ENCODE measurements around the gene TLE5. TPM values are rescaled to one million over a fixed set of nuclear protein-coding genes. Genes with fewer than 3 reads are reported as not detected.

Gene TLE5
- total and polyA plus RNA-seq, 9 of the 15 experiments (the other 6 are each of a cell fraction or from before 2014, with no cell fraction given): 2.0 to 347 (median 235) TPM

DNA sequence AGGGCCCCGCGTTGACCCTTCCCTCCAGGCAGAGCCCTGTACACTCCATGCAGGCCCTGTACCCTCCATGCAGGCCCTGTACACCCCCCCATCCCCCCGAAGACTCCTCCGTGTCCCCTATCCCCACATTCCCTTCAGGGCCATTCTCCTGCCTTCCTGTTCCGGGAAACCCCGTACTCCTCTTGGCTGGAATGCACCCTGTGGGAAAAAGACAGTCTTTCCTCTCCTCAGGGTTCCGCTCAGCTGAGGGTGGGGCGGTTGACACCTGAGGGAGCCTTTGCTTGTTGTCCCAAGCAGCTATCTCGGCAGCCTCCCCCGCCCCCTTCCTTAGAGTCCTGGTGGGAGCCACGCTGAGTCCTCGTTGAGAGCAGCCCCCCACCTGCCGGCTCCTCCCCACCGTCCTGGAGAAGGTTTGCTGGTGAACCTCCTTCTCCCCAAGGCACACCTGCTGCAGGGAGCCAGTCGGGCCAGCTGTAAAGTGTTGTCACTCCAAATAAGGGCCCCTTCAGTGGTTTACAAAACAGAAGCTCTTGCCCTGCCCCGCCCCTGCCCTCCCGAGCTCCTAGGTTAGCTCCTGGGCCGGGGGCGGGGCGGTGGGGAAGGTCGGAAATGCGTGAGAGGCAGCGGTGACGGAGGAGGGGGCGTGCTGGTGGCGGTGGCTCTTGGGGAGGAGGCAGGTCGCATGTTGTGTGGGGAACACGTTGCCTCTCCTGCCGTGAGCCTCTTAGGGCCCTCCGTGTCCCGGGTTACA, 33.3 kb upstream of the TLE5 start:
- in situ Hi-C loops (cut with MboI): no loop called here
- ATAC-seq: peak; percentile 23
- H3K9me3 ChIP-seq (replicated peaks; ENCODE audit: control insufficient read depth, insufficient read depth, low read depth, low read length): no peaks in the 10 kb centered on the region
- ChIA-PET CTCF (ENCODE audit: low intra/inter-chr PET ratio) (no interaction called here), POLR2A (interaction anchor here (0.6 to 1.1 kb wide), 3 partner anchors 10 to 56 kb away, joined by 3 read pairs; no protein-coding TSS in a partner anchor)
- peak overlapping the region; percentile 63 for H3K4me3 ChIP-seq
- no TSS peak for BruUV-seq (replicated peaks)
- H3K79me2 ChIP-seq (ENCODE audit: control insufficient read depth, insufficient read depth, low read length): peaks cover 62% of the 10 kb centered on the region
- peaks cover 3% of the 10 kb centered on the region; the same call in 1 of the 3 replicates for H3K36me3 ChIP-seq (ENCODE audit: control insufficient read depth, insufficient read depth, low read length)
- no peak overlapping the region; the same call in 2 of the 3 replicates for H3K27ac ChIP-seq (ENCODE audit: extremely low read depth, low read depth, low read length)
- H3K9ac ChIP-seq (ENCODE audit: insufficient read depth in 1 of 2, low read depth in 2 of 2, low read length in 2 of 2): peak overlapping the region; percentile 72 to 99; a peak in 3 of 4 replicates
- peaks cover 3% of the 10 kb centered on the region for H3K9me1 ChIP-seq (ENCODE audit: control insufficient read depth, insufficient read depth, low read length)
- H3K27me3 ChIP-seq (ENCODE audit: control insufficient read depth in 2 of 2, insufficient read depth in 2 of 2, low read length in 2 of 2): no peaks in the 10 kb centered on the region
- no peak overlapping the region for H2AFZ ChIP-seq (ENCODE audit: low read depth, low read length)
- intact Hi-C loops (cut with micrococcal nuclease): no loop called here
- H3K4me2 ChIP-seq (ENCODE audit: insufficient read depth, low read length): peak overlapping the region; percentile 73
- H4K20me1 ChIP-seq (replicated peaks; ENCODE audit: control insufficient read depth, insufficient read depth, low read length): peaks cover 55% of the 10 kb centered on the region
- peak in 2 of 4 experiments; percentile 40 to 68 for DNase-seq (ENCODE audit: extremely low read depth in 1 of 4, low spot score in 3 of 4)
- peaks cover 17 to 68% of the 10 kb centered on the region in 2 experiments; a peak in 4 of 5 replicates for H3K4me1 ChIP-seq (replicated peaks in 1 of 2; ENCODE audit: control insufficient read depth in 2 of 2, insufficient read depth in 2 of 2, low read length in 2 of 2)
- WGBS (ENCODE audit: insufficient coverage, low coverage, missing lambda C conversion rate): 14% methylated on average over 14 of the region's 31 CpGs
- peak; percentile 61 for FAIRE-seq
- TF ChIP-seq NR2C2 (CRISPR knock-in tag; IDR thresholded peaks at IDR 0.05): no peak
- no peak for TF ChIP-seq NR2C2 (tag; IDR thresholded peaks at IDR 0.05)
- TF ChIP-seq SAP30 (IDR thresholded peaks at IDR 0.05; ENCODE audit: borderline replicate concordance, insufficient read depth, low read depth, low read length, poor library complexity, severe bottlenecking): peak; percentile 11
- TF ChIP-seq, protein P1, sequence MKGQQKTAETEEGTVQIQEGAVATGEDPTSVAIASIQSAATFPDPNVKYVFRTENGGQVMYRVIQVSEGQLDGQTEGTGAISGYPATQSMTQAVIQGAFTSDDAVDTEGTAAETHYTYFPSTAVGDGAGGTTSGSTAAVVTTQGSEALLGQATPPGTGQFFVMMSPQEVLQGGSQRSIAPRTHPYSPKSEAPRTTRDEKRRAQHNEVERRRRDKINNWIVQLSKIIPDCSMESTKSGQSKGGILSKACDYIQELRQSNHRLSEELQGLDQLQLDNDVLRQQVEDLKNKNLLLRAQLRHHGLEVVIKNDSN (CRISPR knock-in tag; IDR thresholded peaks at IDR 0.05): no peak
- TF ChIP-seq, protein P2, sequence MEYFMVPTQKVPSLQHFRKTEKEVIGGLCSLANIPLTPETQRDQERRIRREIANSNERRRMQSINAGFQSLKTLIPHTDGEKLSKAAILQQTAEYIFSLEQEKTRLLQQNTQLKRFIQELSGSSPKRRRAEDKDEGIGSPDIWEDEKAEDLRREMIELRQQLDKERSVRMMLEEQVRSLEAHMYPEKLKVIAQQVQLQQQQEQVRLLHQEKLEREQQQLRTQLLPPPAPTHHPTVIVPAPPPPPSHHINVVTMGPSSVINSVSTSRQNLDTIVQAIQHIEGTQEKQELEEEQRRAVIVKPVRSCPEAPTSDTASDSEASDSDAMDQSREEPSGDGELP (CRISPR knock-in tag; IDR thresholded peaks at IDR 0.05; ENCODE audit: borderline replicate concordance): peak; percentile 50; the same call in 1 of the 2 replicates
- peak; percentile 72 for TF ChIP-seq EGR1 (conservative IDR thresholded peaks at IDR 0.05)
- peak in 1 of 2 experiments; percentile 59; a peak in 1 of 4 replicates for TF ChIP-seq SIN3A (IDR thresholded peaks at IDR 0.05; ENCODE audit: borderline replicate concordance in 2 of 2, control insufficient read depth in 1 of 2, low read depth in 2 of 2, low read length in 2 of 2)
- TF ChIP-seq, protein P3, sequence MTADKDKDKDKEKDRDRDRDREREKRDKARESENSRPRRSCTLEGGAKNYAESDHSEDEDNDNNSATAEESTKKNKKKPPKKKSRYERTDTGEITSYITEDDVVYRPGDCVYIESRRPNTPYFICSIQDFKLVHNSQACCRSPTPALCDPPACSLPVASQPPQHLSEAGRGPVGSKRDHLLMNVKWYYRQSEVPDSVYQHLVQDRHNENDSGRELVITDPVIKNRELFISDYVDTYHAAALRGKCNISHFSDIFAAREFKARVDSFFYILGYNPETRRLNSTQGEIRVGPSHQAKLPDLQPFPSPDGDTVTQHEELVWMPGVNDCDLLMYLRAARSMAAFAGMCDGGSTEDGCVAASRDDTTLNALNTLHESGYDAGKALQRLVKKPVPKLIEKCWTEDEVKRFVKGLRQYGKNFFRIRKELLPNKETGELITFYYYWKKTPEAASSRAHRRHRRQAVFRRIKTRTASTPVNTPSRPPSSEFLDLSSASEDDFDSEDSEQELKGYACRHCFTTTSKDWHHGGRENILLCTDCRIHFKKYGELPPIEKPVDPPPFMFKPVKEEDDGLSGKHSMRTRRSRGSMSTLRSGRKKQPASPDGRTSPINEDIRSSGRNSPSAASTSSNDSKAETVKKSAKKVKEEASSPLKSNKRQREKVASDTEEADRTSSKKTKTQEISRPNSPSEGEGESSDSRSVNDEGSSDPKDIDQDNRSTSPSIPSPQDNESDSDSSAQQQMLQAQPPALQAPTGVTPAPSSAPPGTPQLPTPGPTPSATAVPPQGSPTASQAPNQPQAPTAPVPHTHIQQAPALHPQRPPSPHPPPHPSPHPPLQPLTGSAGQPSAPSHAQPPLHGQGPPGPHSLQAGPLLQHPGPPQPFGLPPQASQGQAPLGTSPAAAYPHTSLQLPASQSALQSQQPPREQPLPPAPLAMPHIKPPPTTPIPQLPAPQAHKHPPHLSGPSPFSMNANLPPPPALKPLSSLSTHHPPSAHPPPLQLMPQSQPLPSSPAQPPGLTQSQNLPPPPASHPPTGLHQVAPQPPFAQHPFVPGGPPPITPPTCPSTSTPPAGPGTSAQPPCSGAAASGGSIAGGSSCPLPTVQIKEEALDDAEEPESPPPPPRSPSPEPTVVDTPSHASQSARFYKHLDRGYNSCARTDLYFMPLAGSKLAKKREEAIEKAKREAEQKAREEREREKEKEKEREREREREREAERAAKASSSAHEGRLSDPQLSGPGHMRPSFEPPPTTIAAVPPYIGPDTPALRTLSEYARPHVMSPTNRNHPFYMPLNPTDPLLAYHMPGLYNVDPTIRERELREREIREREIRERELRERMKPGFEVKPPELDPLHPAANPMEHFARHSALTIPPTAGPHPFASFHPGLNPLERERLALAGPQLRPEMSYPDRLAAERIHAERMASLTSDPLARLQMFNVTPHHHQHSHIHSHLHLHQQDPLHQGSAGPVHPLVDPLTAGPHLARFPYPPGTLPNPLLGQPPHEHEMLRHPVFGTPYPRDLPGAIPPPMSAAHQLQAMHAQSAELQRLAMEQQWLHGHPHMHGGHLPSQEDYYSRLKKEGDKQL (CRISPR knock-in tag; IDR thresholded peaks at IDR 0.05; ENCODE audit: borderline replicate concordance): no peak
- no peak for TF ChIP-seq ZNF589 (CRISPR knock-in tag; IDR thresholded peaks at IDR 0.05; ENCODE audit: low read depth)
- no peak for TF ChIP-seq ZNF561 (CRISPR knock-in tag; conservative IDR thresholded peaks at IDR 0.05)
- no peak for TF ChIP-seq HMG20B (CRISPR knock-in tag; IDR thresholded peaks at IDR 0.05)
- TF ChIP-seq BRD9 (IDR thresholded peaks at IDR 0.05; ENCODE audit: low read depth, partially characterized antibody): no peak
- no peak for TF ChIP-seq ZNF436 (CRISPR knock-in tag; IDR thresholded peaks at IDR 0.05)

Data from K562 (cell line).